Natural killer cell treated with Interleukin-12 subunit alpha and Interleukin-12 subunit beta and Interleukin-15 and Interleukin-18, amount 100 ng/mL, for 72 hours (primary cell): ENCODE data around the gene TBX18. TPM values are rescaled to one million over a fixed set of nuclear protein-coding genes. Genes with fewer than 3 reads are reported as not detected.

Experiments
- ATAC-seq, 2 donors: fragments of 150-1000 bp; cut with Tn5 transposase in 1 of 2; sonication (Bioruptor Pico), chemical (Tn5 transposase) in 1 of 2; 2 replicates each; pipeline ENCODE4 v1.10.0; 2021
- DNase-seq: peaks from one replicate; pipeline ENCODE4 v3.0.0; 2022; ENCODE audit warnings: low spot score
- H3K27ac Mint-ChIP-seq, 2 donors: 1 replicate in 1 of 2; 2 replicates in 1 of 2; pipeline ENCODE4 v1.8.0; 2022; ENCODE audit warnings: mixed read lengths in 2 of 2, mild to moderate bottlenecking in 1 of 2, moderate library complexity in 1 of 2
- H3K27me3 Mint-ChIP-seq, 2 donors: 1 replicate in 1 of 2; 2 replicates in 1 of 2; pipeline ENCODE4 v1.8.0; 2022; ENCODE audit warnings: mixed read lengths in 2 of 2
- H3K36me3 Mint-ChIP-seq: one replicate; pipeline ENCODE4 v1.8.0; 2022; ENCODE audit warnings: mixed read lengths
- H3K4me1 Mint-ChIP-seq, 2 donors: 1 replicate in 1 of 2; 2 replicates in 1 of 2; pipeline ENCODE4 v1.8.0; 2022; ENCODE audit warnings: low read depth in 2 of 2, mixed read lengths in 2 of 2, mild to moderate bottlenecking in 1 of 2
- H3K4me3 Mint-ChIP-seq: one replicate; pipeline ENCODE4 v1.8.0; 2022; ENCODE audit warnings: mixed read lengths
- H3K9me3 Mint-ChIP-seq: 2 replicates; pipeline ENCODE4 v1.8.0; 2022; ENCODE audit warnings: mixed read lengths
- total RNA-seq, 2 donors: library from RNA; stranded (reverse); gene quantifications; one replicate each; pipeline ENCODE4 v1.2.3, GENCODE V29; 2022

Gene TBX18
- total RNA-seq, 2 donors from 2014 or later = not detected

GRCh38 chr6:84657486-84657885, 106.9 kb downstream of the TBX18 start:
- H3K4me3 Mint-ChIP-seq = no peak overlapping the region
- ATAC-seq = no peak
- no peaks in the 10 kb centered on the region for H3K27me3 Mint-ChIP-seq

GRCh38 chr6:84657025-84657424, 107.4 kb downstream of the TBX18 start:
- H3K4me1 Mint-ChIP-seq = no peaks in the 10 kb centered on the region
- no peaks in the 10 kb centered on the region for H3K27me3 Mint-ChIP-seq
- DNase-seq (no peak), ATAC-seq (no peak)
- no peaks in the 10 kb centered on the region for H3K36me3 Mint-ChIP-seq
- peaks cover 3% of the 10 kb centered on the region for H3K9me3 Mint-ChIP-seq
- no peak overlapping the region for H3K4me3 Mint-ChIP-seq
- no peak overlapping the region for H3K27ac Mint-ChIP-seq

More at GRCh38 chr6:84657486-84657885, 106.9 kb downstream of the TBX18 start:
- Mint-ChIP-seq H3K36me3 (no peaks in the 10 kb centered on the region), H3K27ac (no peak overlapping the region), H3K4me1 (no peaks in the 10 kb centered on the region), H3K9me3 (peaks cover 3% of the 10 kb centered on the region)
- no peak for DNase-seq

DNA sequence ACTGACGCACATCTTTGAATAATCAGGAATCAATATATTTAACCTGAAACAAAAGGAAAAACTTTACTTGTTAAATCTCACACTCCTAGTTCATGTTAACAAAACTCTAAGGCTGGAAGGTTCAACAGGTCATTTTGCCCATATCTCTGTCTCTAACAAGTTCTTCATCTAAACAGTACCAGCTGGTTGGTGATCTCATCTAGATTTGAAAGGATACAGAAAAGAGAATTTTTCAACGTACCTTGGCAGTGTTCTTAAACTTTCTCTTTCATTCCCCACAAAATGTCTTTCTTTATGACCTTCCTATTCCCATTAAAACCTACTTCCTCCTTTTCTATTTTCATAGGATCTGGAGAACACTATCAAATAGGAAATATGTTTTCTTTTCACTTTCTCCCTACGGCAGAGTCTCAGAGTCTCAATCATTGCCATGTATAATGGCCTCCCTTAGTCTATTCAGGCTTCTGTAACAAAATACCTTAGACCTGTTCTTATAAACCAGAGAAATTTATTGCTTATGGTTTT, 111.3 kb downstream of the TBX18 start:
- no peaks in the 10 kb centered on the region for H3K4me1 Mint-ChIP-seq
- peaks cover 4% of the 10 kb centered on the region for H3K9me3 Mint-ChIP-seq
- H3K36me3 Mint-ChIP-seq = no peaks in the 10 kb centered on the region
- no peak overlapping the region for H3K4me3 Mint-ChIP-seq
- H3K27me3 Mint-ChIP-seq = no peaks in the 10 kb centered on the region
- ATAC-seq = no peak
- H3K27ac Mint-ChIP-seq = no peak overlapping the region
- DNase-seq = no peak

DNA sequence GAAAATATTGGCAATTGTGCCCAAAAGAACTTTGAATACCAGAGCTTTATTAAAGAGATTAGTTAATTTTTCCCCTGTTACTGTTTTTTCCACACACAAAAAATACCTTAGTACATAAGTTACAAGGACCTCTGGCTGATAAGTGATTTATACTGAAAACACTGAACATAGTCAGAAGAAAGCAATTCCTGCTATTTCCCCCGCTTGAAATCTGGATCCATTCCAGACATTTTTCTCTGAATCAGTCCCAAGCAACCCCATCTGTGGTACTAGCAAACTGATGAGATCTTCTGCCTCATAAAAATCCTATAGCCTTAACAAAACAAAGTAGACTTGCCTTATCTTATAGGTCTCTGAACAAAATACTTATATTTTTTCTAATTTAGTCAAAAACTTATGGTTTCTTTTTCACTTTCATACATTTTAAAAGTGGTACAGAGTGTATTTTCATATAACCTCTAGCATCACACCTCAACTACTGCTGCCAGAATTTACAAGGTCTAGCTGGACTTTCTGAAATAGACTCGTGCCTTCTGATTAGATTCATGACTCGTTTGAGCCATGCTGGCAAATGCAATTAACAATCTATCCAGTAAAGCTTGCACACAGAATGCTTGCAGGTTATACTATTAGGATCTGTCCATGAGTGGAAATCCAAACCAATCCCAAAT, 111.9 kb downstream of the TBX18 start:
- H3K27me3 Mint-ChIP-seq = no peaks in the 10 kb centered on the region
- no peaks in the 10 kb centered on the region for H3K36me3 Mint-ChIP-seq
- DNase-seq (no peak), ATAC-seq (no peak)
- no peak overlapping the region for H3K27ac Mint-ChIP-seq
- H3K4me1 Mint-ChIP-seq = no peaks in the 10 kb centered on the region
- no peak overlapping the region for H3K4me3 Mint-ChIP-seq
- H3K9me3 Mint-ChIP-seq = peaks cover 4% of the 10 kb centered on the region

DNA sequence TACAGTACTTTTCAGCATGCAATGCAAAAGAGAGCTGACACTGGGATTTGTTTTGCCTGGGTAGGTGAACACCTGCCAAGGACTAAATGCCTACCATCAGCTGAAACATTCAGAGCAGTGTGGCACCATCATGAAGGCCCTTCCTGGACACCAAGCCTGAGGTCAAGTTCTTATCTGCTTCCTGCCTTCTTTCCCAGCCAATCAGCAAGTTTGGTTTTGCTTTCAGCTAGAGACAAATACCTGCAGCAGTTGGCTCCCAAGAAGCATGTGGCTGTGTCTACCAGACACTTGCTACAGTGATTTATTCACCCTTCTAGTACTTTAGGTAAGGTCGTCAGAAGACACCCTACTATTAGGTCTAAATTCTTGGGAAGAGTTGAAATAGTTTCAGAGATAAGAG, 112.8 kb downstream of the TBX18 start:
- Mint-ChIP-seq H3K27me3 (no peaks in the 10 kb centered on the region), H3K4me1 (no peaks in the 10 kb centered on the region), H3K4me3 (no peak overlapping the region), H3K9me3 (peaks cover 4% of the 10 kb centered on the region), H3K36me3 (no peaks in the 10 kb centered on the region), H3K27ac (no peak overlapping the region)
- ATAC-seq = no peak
- DNase-seq = no peak

- Mint-ChIP-seq H3K27ac (no peak overlapping the region), H3K9me3 (peaks cover 4% of the 10 kb centered on the region), H3K27me3 (no peaks in the 10 kb centered on the region), H3K36me3 (no peaks in the 10 kb centered on the region), H3K4me1 (no peaks in the 10 kb centered on the region), H3K4me3 (no peak overlapping the region)
- ATAC-seq = no peak
- DNase-seq = no peak
Observed at GRCh38 chr6:84648444-84648843, 116.0 kb downstream of the TBX18 start.

DNA sequence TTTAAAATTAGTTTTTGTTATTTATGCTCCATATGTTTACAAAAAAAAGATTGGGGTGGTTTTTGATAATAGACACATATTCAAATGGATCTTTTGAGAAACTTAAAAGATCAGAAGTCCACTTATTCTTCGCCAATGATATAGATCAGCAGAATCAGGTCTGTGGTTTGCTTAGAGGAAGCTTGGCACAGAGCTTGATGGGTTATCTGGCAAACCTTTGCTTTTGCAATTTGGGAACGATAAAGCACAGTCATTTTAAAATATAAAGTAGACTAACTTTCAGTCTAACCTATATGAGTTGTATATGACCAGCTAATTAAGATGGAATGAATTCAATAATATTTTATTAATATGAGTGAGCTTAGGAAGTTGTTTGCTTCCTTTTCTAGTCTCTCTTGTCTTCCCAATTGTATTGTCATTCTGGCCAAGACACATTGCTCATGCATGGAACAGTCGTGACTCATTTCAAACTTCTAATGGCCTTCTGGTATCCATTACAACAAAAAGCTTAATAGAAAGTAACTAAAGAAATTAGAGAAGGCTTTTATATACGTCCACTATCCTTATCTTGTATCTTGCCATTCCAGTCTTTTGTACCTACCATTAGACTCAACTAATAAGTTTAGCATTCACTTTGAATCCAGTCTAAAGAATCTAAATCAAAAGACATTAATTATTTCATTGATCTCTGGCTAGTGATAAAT, 118.7 kb downstream of the TBX18 start:
- no peak for DNase-seq
- no peak for ATAC-seq
- no peaks in the 10 kb centered on the region for H3K4me1 Mint-ChIP-seq
- no peaks in the 10 kb centered on the region for H3K36me3 Mint-ChIP-seq
- H3K4me3 Mint-ChIP-seq = no peak overlapping the region
- H3K9me3 Mint-ChIP-seq = no peaks in the 10 kb centered on the region
- H3K27ac Mint-ChIP-seq = no peak overlapping the region
- no peaks in the 10 kb centered on the region for H3K27me3 Mint-ChIP-seq

DNA sequence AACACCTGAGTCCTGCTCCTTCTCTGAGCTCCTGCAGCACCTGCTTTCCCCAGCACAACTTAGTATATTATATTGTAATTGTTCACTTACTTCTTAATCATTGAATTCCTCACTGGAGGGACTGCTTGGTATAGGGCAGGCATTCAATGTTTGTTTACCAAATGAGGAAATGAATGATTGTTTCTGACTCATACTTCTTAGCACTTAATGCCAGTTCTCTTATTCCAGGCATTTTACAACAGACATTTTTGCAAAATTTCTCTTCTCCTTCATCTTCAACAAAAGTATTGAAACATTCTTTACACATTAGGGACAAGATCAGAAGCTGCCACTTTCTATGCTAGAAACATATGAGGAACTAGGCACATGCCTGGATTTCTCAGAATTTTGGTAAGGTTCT, 119.4 kb downstream of the TBX18 start:
- DNase-seq = no peak
- Mint-ChIP-seq H3K4me1 (no peaks in the 10 kb centered on the region), H3K36me3 (no peaks in the 10 kb centered on the region), H3K27ac (no peak overlapping the region), H3K9me3 (no peaks in the 10 kb centered on the region), H3K27me3 (no peaks in the 10 kb centered on the region), H3K4me3 (no peak overlapping the region)
- no peak for ATAC-seq

DNA sequence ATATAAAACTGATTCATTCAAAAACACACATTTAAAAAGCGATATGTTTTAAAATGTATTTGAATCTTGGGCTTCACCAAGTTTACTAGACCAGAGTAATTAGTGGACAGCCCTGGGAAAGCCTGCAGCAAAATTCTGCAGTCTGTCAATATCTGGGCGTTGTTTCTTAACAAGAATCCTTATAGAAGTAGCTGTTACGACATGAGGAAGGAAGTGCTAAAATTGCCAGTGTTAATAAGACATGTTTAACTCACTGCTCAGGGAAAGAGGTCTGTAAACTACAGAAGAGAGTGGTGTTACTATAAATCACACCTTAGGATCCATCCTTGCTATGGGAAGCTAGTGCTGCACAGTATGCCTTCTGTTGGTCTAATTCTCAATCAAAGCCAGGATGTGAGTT, 120.6 kb downstream of the TBX18 start:
- no peaks in the 10 kb centered on the region for H3K4me1 Mint-ChIP-seq
- no peak overlapping the region for H3K27ac Mint-ChIP-seq
- H3K9me3 Mint-ChIP-seq = no peaks in the 10 kb centered on the region
- ATAC-seq (no peak), DNase-seq (no peak)
- no peak overlapping the region for H3K4me3 Mint-ChIP-seq
- no peaks in the 10 kb centered on the region for H3K27me3 Mint-ChIP-seq
- H3K36me3 Mint-ChIP-seq = no peaks in the 10 kb centered on the region

- H3K27ac Mint-ChIP-seq = no peak overlapping the region
Observed at GRCh38 chr6:84641076-84641475, 123.3 kb downstream of the TBX18 start.

GRCh38 chr6:84639396-84639795, 125.0 kb downstream of the TBX18 start:
- Mint-ChIP-seq H3K27ac (no peak overlapping the region), H3K27me3 (no peaks in the 10 kb centered on the region), H3K36me3 (peaks cover 7% of the 10 kb centered on the region), H3K9me3 (peaks cover 14% of the 10 kb centered on the region), H3K4me3 (no peak overlapping the region), H3K4me1 (no peaks in the 10 kb centered on the region)
- ATAC-seq = no peak
- DNase-seq = no peak

More at GRCh38 chr6:84641076-84641475, 123.3 kb downstream of the TBX18 start:
- DNase-seq = no peak
- H3K4me1 Mint-ChIP-seq = no peaks in the 10 kb centered on the region
- H3K27me3 Mint-ChIP-seq = no peaks in the 10 kb centered on the region
- peaks cover 11% of the 10 kb centered on the region for H3K9me3 Mint-ChIP-seq
- ATAC-seq = no peak
- peaks cover 7% of the 10 kb centered on the region for H3K36me3 Mint-ChIP-seq
- no peak overlapping the region for H3K4me3 Mint-ChIP-seq

- no peak overlapping the region for H3K27ac Mint-ChIP-seq
- DNase-seq (no peak), ATAC-seq (no peak)
- H3K27me3 Mint-ChIP-seq = no peaks in the 10 kb centered on the region
- H3K4me3 Mint-ChIP-seq = no peak overlapping the region
- H3K9me3 Mint-ChIP-seq = peaks cover 14% of the 10 kb centered on the region
- peaks cover 7% of the 10 kb centered on the region for H3K36me3 Mint-ChIP-seq
- H3K4me1 Mint-ChIP-seq = no peaks in the 10 kb centered on the region
Observed at GRCh38 chr6:84638286-84638685, 126.1 kb downstream of the TBX18 start.
